NCI-H774 (cell line): Measurements from ENCODE around the gene MECP2.

Source experiments
- DNase-seq: peaks from one replicate; lab custom pipeline; 2025; lab: John Stamatoyannopoulos, UW

The MECP2 gene

GRCh38 chrX:154061801-154062200, 35.7 kb downstream of the MECP2 start:
- no peak for DNase-seq

GRCh38 chrX:154059729-154060245, 37.7 kb downstream of the MECP2 start:
- DNase-seq = no peak

- no peak for DNase-seq
Measured at GRCh38 chrX:154059231-154059630, 38.3 kb downstream of the MECP2 start.

GRCh38 chrX:154058214-154058997, 39.1 kb downstream of the MECP2 start:
- DNase-seq = no peak

GRCh38 chrX:154057791-154058190, 39.7 kb downstream of the MECP2 start:
- DNase-seq = no peak

GRCh38 chrX:154056770-154057241, 40.7 kb downstream of the MECP2 start:
- peak; percentile 76 for DNase-seq

GRCh38 chrX:154051201-154051810, 46.2 kb downstream of the MECP2 start:
- no peak for DNase-seq

GRCh38 chrX:154050113-154050495, 47.4 kb downstream of the MECP2 start:
- DNase-seq = no peak

GRCh38 chrX:154049209-154050112, 48.1 kb downstream of the MECP2 start:
- no peak for DNase-seq

- DNase-seq = no peak
Measured at GRCh38 chrX:154048398-154048797, 49.1 kb downstream of the MECP2 start.

- no peak for DNase-seq
Measured at GRCh38 chrX:154046940-154047610, 50.4 kb downstream of the MECP2 start.

GRCh38 chrX:154046031-154046781, 51.3 kb downstream of the MECP2 start:
- DNase-seq = no peak

- DNase-seq = no peak
Measured at GRCh38 chrX:154044091-154044490, 53.4 kb downstream of the MECP2 start.

- no peak for DNase-seq
Measured at GRCh38 chrX:154043003-154043763, 54.3 kb downstream of the MECP2 start.

GRCh38 chrX:154040863-154041262, 56.7 kb downstream of the MECP2 start:
- no peak for DNase-seq

- no peak for DNase-seq
Measured at GRCh38 chrX:154040307-154040756, 57.2 kb downstream of the MECP2 start.

- no peak for DNase-seq
Measured at GRCh38 chrX:154039577-154039976, 57.9 kb downstream of the MECP2 start.

GRCh38 chrX:154038656-154039055, 58.9 kb downstream of the MECP2 start:
- DNase-seq = no peak

GRCh38 chrX:154037754-154038153, 59.8 kb downstream of the MECP2 start:
- DNase-seq = no peak

- no peak for DNase-seq
Measured at GRCh38 chrX:154036513-154036912, 61.0 kb downstream of the MECP2 start.
